Mucosa of descending colon (tissue), 3 donors: ENCODE measurements around the gene FGD4. TPM values are rescaled to one million over a fixed set of nuclear protein-coding genes. Genes with fewer than 3 reads are reported as not detected.

ENCODE experiments used
- ATAC-seq: fragments of 200-7000 bp; cut with Tn5 transposase; one replicate; pipeline ENCODE4 v1.9.1; 2020; ENCODE audit warnings: mild to moderate bottlenecking, moderate library complexity
- DNase-seq, 3 donors: peaks; one replicate each; pipeline ENCODE4 v3.0.0-alpha.2; 2020
- H3K36me3 ChIP-seq: fragments of 200-600 bp; one replicate; pipeline ENCODE4 v1.8.0; 2021; ENCODE audit warnings: low read depth, mild to moderate bottlenecking
- H3K4me1 ChIP-seq: fragments of 200-600 bp; one replicate; pipeline ENCODE4 v1.8.0; 2021; ENCODE audit warnings: low read depth, mild to moderate bottlenecking
- H3K4me3 ChIP-seq: fragments of 200-600 bp; one replicate; pipeline ENCODE4 v1.8.0; 2021; ENCODE audit warnings: mild to moderate bottlenecking
- H3K9me3 ChIP-seq: fragments of 200-600 bp; one replicate; pipeline ENCODE4 v1.8.0; 2021; ENCODE audit warnings: mild to moderate bottlenecking
- intact Hi-C, 2 donors: fragments of 100-400 bp; cut with DNase I in 1 of 2; cut with micrococcal nuclease in 1 of 2; formaldehyde crosslinking; loops; one replicate each; pipeline versions ENCODE4 v1.11.0 to v1.11.1; 2022; cut with DNase I, micrococcal nuclease
- total RNA-seq, 3 donors: library from RNA; stranded (reverse); fragmentation: NEBNext Ultra II Directional in 2 of 3; extraction: Animal tissue kit (Norgen Biotek cat#: 25700) in 2 of 3; gene quantifications; one replicate each; pipeline versions ENCODE4 v1.2.1 to v1.2.4, GENCODE V29; 2021 to 2023
- TF ChIP-seq, protein P1 (sequence below): fragments of 200-600 bp; IDR thresholded peaks from one replicate; pipeline ENCODE4 v1.8.0; 2022; ENCODE audit warnings: antibody characterized with exemption, mild to moderate bottlenecking
- donor health status: DM: no; HTN: no; CAD: no; lungs with moderate emphysema.
- donor health status: DM: no; HTN: no; CAD: no.
- donor health status: DM: no; HTN: yes; CAD: no.

FGD4 gene
- total RNA-seq, 3 donors from 2014 or later = 31.5 to 66.7 (median 51.7) TPM

DNA sequence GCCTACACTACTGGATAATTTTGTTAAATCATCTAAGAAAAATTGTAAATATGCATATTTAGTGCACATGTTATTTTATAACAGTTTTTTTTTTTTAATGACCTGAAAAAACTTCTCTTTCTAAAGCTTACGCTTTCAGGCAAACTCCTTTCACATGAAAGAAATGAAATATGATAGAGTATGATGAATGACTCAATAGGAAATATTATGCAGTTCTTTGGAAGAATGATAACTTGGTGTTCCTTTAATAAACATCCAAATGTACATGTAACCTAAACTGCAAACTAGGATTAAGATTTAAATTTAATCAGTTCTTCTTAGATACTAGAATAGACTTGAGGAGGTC, 136.6 kb downstream of the FGD4 start:
- intact Hi-C loops = no loop called here
- Histone ChIP-seq H3K4me1 (peaks cover 43% of the 10 kb centered on the region), H3K4me3 (no peak overlapping the region)

DNA sequence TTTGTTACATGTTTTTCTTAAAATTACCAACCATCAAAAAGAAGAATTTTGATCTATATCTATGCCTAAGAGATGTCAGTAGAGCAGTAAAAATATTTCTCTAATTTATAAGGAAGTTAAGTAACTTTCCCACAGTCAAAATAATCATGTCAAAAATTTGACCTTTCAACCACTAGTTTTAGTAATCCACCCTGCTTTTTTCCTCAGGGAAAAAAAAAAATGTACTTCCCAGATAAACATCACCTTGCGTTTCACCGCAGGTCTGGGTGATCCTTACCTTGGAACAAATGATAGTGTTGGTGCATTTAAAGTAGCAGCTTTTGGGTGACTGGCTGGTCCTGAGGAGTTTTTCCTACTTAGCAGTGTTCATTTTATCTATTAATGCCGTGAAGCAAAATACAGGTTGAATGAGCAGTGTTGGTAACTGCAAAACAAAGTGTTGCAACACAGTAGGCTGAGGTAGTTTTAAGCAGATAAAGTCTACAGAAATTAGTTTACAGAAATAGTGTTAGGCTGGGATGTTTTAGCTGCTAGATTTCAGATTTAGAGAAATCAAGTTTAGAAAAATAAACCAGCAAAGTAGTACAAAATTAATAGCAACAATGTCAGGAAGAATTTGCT, 142.5 kb downstream of the FGD4 start:
- no peaks in the 10 kb centered on the region for H3K36me3 ChIP-seq
- ATAC-seq = no peak
- no peaks in the 10 kb centered on the region for H3K9me3 ChIP-seq
- H3K4me3 ChIP-seq = no peak overlapping the region
- TF ChIP-seq, protein P1, sequence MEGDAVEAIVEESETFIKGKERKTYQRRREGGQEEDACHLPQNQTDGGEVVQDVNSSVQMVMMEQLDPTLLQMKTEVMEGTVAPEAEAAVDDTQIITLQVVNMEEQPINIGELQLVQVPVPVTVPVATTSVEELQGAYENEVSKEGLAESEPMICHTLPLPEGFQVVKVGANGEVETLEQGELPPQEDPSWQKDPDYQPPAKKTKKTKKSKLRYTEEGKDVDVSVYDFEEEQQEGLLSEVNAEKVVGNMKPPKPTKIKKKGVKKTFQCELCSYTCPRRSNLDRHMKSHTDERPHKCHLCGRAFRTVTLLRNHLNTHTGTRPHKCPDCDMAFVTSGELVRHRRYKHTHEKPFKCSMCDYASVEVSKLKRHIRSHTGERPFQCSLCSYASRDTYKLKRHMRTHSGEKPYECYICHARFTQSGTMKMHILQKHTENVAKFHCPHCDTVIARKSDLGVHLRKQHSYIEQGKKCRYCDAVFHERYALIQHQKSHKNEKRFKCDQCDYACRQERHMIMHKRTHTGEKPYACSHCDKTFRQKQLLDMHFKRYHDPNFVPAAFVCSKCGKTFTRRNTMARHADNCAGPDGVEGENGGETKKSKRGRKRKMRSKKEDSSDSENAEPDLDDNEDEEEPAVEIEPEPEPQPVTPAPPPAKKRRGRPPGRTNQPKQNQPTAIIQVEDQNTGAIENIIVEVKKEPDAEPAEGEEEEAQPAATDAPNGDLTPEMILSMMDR = no peak
- H3K4me1 ChIP-seq = peaks cover 28% of the 10 kb centered on the region
- intact Hi-C loops = no loop called here
- DNase-seq = no peak

More for the DNA sequence above, 136.6 kb downstream of the FGD4 start:
- Histone ChIP-seq H3K36me3 (no peaks in the 10 kb centered on the region), H3K9me3 (no peaks in the 10 kb centered on the region)
- no peak for DNase-seq
- ATAC-seq = no peak
- TF ChIP-seq, protein P1 = no peak

DNA sequence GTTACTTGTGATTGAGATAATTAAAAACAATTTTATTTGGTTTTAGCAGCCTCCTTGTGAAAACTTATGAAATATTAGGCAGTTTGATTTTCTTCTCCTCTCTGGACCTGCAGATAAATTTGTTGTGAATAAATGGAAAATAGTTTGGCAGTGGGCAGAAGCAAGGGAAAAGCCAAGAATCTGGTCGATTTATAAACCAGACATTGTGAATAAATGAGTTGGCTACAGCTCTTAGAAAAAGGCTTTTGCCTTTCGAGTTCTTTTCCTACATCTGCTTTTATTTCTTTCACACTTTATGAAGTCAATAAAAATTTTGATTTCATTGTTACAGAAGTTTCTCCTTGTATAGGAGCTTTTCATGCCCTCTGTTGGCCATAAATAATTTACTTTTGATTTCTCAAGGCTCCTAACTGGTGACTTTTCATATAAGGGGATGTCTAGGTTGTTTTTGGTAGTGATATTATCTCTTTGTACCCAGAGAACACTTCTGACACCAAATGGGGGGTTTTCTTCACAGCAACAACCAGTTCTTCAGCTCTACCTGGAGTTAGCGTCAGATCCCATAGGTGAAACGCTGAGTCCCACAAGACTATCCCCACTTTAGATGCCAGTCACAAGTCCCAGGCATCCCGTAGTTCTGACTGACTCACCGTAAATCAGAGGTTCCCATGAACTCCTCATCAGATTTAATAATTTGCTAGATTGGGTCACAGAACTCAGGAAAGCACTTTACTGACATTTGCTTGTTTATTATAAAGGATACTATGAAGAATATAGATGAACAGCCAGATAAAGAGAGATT, 143.3 kb downstream of the FGD4 start:
- intact Hi-C loops = no loop called here
- no peak for DNase-seq
- Histone ChIP-seq H3K4me3 (no peak overlapping the region), H3K36me3 (no peaks in the 10 kb centered on the region), H3K4me1 (peaks cover 21% of the 10 kb centered on the region), H3K9me3 (no peaks in the 10 kb centered on the region)
- no peak for ATAC-seq
- TF ChIP-seq, protein P1 = no peak

DNA sequence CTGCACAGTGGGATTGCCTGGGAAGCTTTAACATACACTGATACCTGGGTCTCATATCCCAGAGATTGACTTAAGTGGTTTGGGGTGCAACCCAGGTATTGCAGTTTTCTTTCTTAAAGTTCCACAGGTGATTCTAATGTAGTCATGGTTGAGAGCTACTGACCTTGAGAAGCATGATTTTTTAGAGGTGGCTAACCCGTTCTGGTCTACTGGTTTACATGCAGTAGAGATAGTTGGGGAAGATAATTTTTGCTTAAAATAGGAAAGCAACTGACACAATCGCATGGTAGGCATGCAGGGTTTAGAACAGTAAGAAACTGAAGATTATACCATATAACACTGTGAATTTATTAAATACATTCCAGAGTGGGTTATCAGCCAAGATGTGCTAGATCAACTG, 145.5 kb downstream of the FGD4 start:
- peaks cover 21% of the 10 kb centered on the region for H3K4me1 ChIP-seq
- H3K9me3 ChIP-seq = no peaks in the 10 kb centered on the region
- ATAC-seq = no peak
- TF ChIP-seq, protein P1 = no peak
- no peak for DNase-seq
- intact Hi-C loops = no loop called here
- no peak overlapping the region for H3K4me3 ChIP-seq
- H3K36me3 ChIP-seq = no peaks in the 10 kb centered on the region

DNA sequence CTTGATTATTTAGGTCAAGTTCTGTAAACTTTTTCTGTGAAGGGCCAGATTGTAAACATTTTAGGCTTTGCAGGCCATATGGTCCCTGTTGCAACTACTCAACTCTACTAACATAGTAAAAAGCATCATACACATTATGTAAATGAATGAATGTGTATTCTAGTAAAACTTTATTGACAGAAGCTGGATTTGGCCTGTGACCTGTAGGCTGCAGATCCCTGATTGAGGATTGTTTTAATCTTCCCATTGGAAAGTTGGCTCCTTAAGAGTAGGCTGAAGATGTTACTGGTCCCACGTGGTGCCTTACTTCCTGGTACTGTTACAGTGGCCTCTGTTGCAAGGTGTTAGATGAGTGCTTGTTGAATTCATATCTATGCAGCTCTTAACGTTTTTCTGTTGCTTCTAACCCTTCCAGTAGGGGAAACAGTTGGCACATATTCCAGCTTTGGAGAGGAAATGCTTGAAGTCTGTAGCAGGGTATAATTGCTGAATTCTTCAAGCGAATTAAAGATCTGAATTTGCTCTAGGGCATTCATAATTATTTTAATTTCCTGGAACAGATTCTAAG, 146.1 kb downstream of the FGD4 start:
- Histone ChIP-seq H3K9me3 (no peaks in the 10 kb centered on the region), H3K36me3 (no peaks in the 10 kb centered on the region), H3K4me1 (peaks cover 21% of the 10 kb centered on the region), H3K4me3 (no peak overlapping the region)
- DNase-seq (no peak), ATAC-seq (peak; percentile 41)
- intact Hi-C loops = no loop called here
- TF ChIP-seq, protein P1 = no peak
